Measurements from ENCODE around the gene SGCE.

The SGCE gene

GRCh38 chr7:94623820-94624219, 32.1 kb downstream of the SGCE start:
- no peak for DNase-seq (ENCODE audit: low read depth in 2 of 2)

GRCh38 chr7:94621120-94621519, 34.8 kb downstream of the SGCE start:
- no peak for DNase-seq (ENCODE audit: low read depth in 2 of 2)

- no peak for DNase-seq (ENCODE audit: low read depth in 2 of 2)
Observed at GRCh38 chr7:94620703-94621118, 35.2 kb downstream of the SGCE start.

- DNase-seq (ENCODE audit: low read depth in 2 of 2), result no peak
Observed at GRCh38 chr7:94618126-94618525, 37.8 kb downstream of the SGCE start.

GRCh38 chr7:94616855-94617254, 39.1 kb downstream of the SGCE start:
- DNase-seq (ENCODE audit: low read depth in 2 of 2), result no peak

- no peak for DNase-seq (ENCODE audit: low read depth in 2 of 2)
Observed at GRCh38 chr7:94615666-94616065, 40.3 kb downstream of the SGCE start.

- no peak for DNase-seq (ENCODE audit: low read depth in 2 of 2)
Observed at GRCh38 chr7:94612661-94613060, 43.3 kb downstream of the SGCE start.

- DNase-seq (ENCODE audit: low read depth in 2 of 2), result no peak
Observed at GRCh38 chr7:94612253-94612652, 43.7 kb downstream of the SGCE start.

GRCh38 chr7:94609561-94609960, 46.4 kb downstream of the SGCE start:
- no peak for DNase-seq (ENCODE audit: low read depth in 2 of 2)

- no peak for DNase-seq (ENCODE audit: low read depth in 2 of 2)
Observed at GRCh38 chr7:94605031-94605430, 50.9 kb downstream of the SGCE start.

- DNase-seq (ENCODE audit: low read depth in 2 of 2), result no peak
Observed at GRCh38 chr7:94602181-94602580, 53.8 kb downstream of the SGCE start.

GRCh38 chr7:94600267-94600666, 55.7 kb downstream of the SGCE start:
- DNase-seq (ENCODE audit: low read depth in 2 of 2), result no peak

- DNase-seq (ENCODE audit: low read depth in 2 of 2), result no peak
Observed at GRCh38 chr7:94595717-94596116, 60.2 kb downstream of the SGCE start.

GRCh38 chr7:94594882-94595281, 61.1 kb downstream of the SGCE start:
- DNase-seq (ENCODE audit: low read depth in 2 of 2), result no peak

GRCh38 chr7:94591176-94591575, 64.8 kb downstream of the SGCE start:
- no peak for DNase-seq (ENCODE audit: low read depth in 2 of 2)

GRCh38 chr7:94590526-94591162, 65.3 kb downstream of the SGCE start:
- DNase-seq (ENCODE audit: low read depth in 2 of 2), result no peak

- no peak for DNase-seq (ENCODE audit: low read depth in 2 of 2)
Observed at GRCh38 chr7:94588075-94588474, 67.9 kb downstream of the SGCE start.

GRCh38 chr7:94584113-94584512, 71.8 kb downstream of the SGCE start:
- no peak for DNase-seq (ENCODE audit: low read depth in 2 of 2)

GRCh38 chr7:94580601-94581000, 75.3 kb downstream of the SGCE start:
- DNase-seq (ENCODE audit: low read depth in 2 of 2), result no peak

- DNase-seq (ENCODE audit: low read depth in 2 of 2), result no peak
Observed at GRCh38 chr7:94579470-94579869, 76.5 kb downstream of the SGCE start.

GRCh38 chr7:94578614-94579013, 77.3 kb downstream of the SGCE start:
- no peak for DNase-seq (ENCODE audit: low read depth in 2 of 2)

GRCh38 chr7:94577357-94577756, 78.6 kb downstream of the SGCE start:
- DNase-seq (ENCODE audit: low read depth in 2 of 2), result no peak

GRCh38 chr7:94576316-94576715, 79.6 kb downstream of the SGCE start:
- no peak for DNase-seq (ENCODE audit: low read depth in 2 of 2)

GRCh38 chr7:94575646-94576045, 80.3 kb downstream of the SGCE start:
- DNase-seq (ENCODE audit: low read depth in 2 of 2), result no peak

Measured in stimulated activated CD8-positive, alpha-beta memory T cell treated with anti-CD3 and anti-CD28 coated beads, Interleukin-7, amount 100 ng/mL, for 1 hour (primary cell).